DMS53 treated with DMSO at 0.1 percent for 48 hours (cell line): ENCODE data around the gene SCD5.
A peak's percentile ranks its signal among the peaks of the same experiment; 100 is the strongest.

Experiments
- DNase-seq: peaks from one replicate; lab custom pipeline; 2025; ENCODE audit not compliant: unreplicated experiment; lab: John Stamatoyannopoulos, UW

SCD5 gene

GRCh38 chr4:82797405-82798111, 1.0 kb downstream of the SCD5 start:
- DNase-seq = no peak

- peak; percentile 17 for DNase-seq
Observed at GRCh38 chr4:82797040-82797404, 1.6 kb downstream of the SCD5 start.

- DNase-seq = no peak
Observed at GRCh38 chr4:82792912-82793649, 5.5 kb downstream of the SCD5 start.

GRCh38 chr4:82791179-82791578, 7.4 kb downstream of the SCD5 start:
- DNase-seq = no peak

GRCh38 chr4:82790060-82790660, 8.4 kb downstream of the SCD5 start:
- DNase-seq = no peak

- no peak for DNase-seq
Observed at GRCh38 chr4:82789025-82789776, 9.4 kb downstream of the SCD5 start.

GRCh38 chr4:82787342-82787741, 11.3 kb downstream of the SCD5 start:
- DNase-seq = no peak

GRCh38 chr4:82786828-82787227, 11.8 kb downstream of the SCD5 start:
- DNase-seq = no peak

GRCh38 chr4:82785611-82786400, 12.8 kb downstream of the SCD5 start:
- DNase-seq = peak; percentile 39

GRCh38 chr4:82784681-82785610, 13.7 kb downstream of the SCD5 start:
- no peak for DNase-seq

- DNase-seq = no peak
Observed at GRCh38 chr4:82782626-82783345, 15.8 kb downstream of the SCD5 start.

- DNase-seq = peak; percentile 57
Observed at GRCh38 chr4:82780752-82781231, 17.8 kb downstream of the SCD5 start.

- DNase-seq = no peak
Observed at GRCh38 chr4:82780170-82780751, 18.3 kb downstream of the SCD5 start.

GRCh38 chr4:82779032-82779431, 19.6 kb downstream of the SCD5 start:
- DNase-seq = no peak

- DNase-seq = no peak
Observed at GRCh38 chr4:82777857-82778525, 20.6 kb downstream of the SCD5 start.

GRCh38 chr4:82776925-82777542, 21.6 kb downstream of the SCD5 start:
- DNase-seq = no peak

GRCh38 chr4:82775243-82775642, 23.4 kb downstream of the SCD5 start:
- DNase-seq = no peak
